NOMO-1 treated with DMSO at 0.1 percent for 48 hours (cell line): ENCODE results near the gene NELL1.

ENCODE experiments used
- DNase-seq: peaks from one replicate; lab custom pipeline; 2025; ENCODE audit not compliant: unreplicated experiment; lab: John Stamatoyannopoulos, UW

NELL1 gene

DNA sequence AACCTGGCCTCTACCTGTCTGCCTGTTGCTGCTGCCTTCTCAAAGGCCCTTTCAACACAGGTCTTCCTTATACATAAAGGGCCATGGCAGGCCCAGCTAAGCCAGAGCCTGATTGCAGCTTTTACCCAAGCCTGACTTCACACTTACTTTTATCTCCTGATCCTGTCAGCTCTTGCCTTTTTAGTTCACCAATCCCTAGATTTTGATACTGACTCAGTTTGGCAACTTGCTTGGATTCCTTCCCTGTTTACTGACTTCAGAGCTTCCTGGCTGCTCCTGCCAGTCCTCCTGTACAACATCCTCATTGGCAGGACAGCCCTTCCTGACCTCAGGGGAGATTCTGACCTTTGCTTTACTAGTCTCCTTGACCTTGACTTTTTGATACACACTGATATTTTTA is 195.2 kb downstream of the NELL1 start:
- DNase-seq, result no peak

DNA sequence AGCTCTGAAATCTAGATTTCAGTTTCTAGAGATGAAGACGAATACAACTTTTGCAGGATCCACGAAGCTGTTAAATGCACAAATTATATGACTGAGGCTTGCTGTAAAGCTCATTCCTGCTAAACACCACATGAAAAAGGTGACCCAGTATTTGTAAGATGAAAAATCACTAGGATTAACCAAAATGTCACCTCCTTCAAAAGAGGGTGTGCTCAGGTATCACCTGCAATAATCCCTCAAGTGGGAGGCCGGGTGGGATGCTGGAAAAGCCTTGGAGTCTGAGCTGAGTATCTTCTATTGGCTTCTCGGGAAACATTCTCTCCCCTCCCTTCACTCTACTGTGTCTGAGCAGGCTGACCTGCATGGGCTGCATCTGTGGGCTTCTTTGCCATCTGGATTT is 195.8 kb downstream of the NELL1 start:
- DNase-seq, result no peak

DNA sequence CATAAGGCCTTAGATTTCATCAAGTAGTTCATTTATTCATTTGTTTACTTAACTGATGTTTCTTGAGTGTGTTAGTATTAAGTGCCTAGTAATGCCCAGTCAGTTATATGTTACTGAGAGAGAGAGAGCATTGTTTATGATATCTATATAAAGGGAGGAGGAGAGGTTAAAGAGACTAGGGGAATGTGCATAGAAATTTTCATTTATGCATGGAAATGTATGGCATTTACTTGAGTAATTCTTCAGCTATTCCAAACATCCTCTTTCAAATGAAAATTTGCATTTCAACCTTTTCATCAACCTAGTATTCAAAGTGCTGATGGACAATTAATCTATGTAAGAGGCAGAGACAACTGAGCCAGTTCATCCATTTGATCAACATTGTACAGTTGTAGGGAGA is 199.7 kb downstream of the NELL1 start:
- no peak for DNase-seq

DNA sequence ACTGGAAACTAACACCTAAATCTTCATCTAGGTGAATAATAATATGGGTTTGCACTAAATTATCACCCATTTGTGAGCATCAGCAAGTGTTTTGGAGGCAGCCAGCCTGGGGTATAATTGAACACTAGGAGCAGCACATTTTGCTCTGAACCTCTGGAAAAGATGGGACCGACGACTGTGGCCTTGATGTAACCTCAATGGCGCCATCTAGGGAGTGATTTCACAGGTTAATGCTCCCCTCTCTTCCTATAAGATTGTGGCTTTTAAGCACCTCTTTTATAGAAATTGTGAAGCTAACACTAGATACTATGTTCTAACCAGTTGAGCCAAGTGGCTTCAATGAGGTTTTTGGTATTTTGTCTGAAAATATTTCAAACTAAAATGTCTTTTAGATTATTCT is 203.7 kb downstream of the NELL1 start:
- DNase-seq, result no peak

DNA sequence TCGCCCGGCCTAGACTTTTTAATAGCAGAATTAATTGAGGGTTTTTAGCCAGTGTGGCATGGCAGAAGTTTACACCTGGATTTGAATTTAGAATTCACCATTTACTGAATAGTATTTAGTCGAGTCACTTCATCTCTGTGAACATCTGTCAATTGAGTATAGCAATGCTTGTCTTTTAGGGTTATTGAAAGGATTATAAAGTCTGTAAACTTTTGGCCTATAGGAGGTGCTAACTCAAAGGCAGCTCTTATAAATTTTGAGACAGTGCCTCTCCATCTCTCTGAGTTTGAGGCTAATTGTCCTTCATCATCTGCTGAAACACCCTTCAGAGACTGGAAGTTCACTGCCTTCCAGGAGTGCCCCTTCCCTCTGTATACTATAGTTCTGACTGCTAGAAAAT is 205.0 kb downstream of the NELL1 start:
- no peak for DNase-seq

DNA sequence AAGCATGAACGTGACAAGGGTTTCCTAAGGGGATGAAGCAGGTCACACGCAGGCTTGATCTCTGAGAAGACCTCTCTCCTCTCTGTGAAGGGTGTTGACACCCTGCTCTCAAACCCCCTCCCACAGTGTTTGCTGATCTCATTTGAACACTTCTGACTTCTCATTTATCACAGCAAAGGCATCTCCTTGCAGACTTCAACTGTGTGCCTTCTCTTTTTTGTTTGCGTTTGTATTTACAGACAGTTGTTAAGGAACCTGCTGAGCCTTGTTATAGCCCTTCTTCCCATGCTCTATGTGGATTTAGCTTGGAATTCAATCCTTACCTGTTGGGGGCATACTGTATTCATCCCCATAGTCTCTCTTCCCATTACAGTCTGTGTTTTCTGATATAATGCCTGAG is 206.5 kb downstream of the NELL1 start:
- DNase-seq, result no peak

DNA sequence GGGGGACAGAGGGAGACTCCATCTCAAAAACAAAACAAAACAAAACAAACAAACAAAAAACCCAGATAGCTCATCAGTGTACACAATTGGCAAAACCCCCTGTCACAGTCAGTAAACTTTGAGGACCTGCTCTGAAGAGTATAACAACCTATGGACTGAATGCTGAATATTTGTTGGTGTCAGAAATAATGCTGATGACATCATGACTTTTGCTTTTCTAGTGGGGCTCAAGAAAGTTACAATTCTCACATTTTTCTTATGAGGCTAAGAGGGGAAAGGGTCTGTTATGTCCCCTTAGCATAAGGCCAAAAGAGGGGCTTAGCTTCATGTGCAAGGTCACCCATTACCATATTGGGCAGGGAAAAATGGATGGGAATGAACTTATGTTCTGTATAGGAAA is 207.4 kb downstream of the NELL1 start:
- no peak for DNase-seq

DNA sequence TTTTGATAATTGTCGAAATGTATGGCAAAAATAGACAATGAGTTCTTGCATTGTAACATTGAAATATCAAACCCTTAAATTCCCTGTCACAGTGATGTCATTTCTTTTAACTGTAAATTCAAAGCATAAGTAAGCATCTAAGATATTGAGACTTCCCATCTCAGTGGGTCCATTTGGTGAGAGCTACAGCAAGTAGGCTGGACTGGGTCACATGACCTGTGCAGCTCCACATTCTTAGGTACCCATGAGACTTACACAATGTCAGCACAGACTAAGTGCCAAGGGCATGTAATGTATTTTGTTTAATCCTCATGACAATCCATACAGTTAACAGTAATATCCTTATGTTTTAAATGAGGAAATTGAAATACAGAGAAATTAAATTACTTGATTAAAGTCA is 210.7 kb downstream of the NELL1 start:
- DNase-seq, result no peak

DNA sequence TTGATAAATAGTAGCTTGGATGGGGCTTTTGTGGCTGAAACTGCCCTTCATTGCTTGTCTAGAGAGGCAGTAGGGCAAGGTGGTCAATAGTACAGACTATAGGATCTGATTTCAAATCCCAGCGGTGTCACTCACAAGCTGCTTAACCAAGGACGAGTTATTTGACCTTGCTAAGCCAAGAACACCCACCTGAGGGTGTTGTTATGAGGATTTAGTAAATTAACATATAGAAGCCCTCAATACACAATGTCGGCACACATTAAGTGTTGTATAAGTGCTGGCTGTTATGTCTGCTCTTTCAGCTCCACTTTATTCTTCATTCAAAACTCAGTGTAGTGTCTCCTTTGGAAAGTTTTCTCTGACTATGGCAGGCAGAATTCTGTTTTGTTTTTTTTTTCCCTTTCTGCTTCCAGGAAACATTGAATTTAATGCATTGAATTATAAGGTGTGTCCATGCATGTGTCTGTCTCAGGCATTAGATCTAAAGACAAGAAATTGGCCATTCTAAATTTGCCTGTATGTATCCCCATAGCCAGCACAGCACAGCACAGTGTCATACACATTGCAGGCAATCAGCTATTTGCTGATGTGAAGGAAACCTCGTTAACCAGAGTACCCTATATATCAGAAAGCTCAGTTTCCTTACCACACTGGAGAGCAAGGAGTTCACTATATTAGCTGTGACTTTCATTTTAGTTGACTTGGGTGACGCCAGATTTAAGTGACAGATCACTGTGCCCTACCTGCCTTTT is 212.1 kb downstream of the NELL1 start:
- no peak for DNase-seq

DNA sequence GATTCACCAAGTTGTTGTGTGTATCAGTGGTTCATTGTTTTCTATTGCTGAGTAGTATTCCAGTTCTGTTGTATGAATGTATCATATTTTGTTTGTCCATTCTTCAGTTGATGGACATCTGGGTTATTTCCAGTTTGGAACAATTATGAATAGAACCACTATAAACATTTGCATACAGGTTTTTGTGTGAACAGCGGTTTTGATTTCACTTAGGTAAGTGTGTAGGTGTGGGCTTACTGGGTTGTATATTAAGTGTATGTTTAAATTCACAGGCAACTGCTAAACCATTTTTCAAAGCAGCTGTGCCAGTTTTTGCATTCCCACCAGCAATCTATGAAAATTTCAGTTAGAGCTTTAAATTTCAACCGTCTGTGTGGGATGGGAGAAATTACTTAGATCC is 217.8 kb downstream of the NELL1 start:
- no peak for DNase-seq

DNA sequence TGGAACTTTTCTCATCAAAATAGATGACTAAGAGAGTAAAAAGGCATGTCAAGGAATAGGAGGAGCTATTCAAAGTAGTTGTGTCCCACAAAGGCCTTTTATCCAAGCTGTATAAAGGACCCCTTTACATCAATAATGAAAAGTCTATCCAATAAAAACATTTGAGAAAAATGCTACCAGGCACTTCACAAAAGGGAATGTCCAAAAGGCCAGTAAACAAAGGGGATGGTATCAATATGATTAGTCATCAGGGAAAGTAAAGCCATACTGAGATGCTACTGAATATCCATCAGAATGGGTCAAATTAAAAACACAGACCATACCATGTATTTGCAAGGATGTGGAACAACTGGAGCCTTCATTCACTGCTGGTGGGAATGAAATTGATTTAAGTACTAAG is 224.9 kb downstream of the NELL1 start:
- DNase-seq, result no peak

DNA sequence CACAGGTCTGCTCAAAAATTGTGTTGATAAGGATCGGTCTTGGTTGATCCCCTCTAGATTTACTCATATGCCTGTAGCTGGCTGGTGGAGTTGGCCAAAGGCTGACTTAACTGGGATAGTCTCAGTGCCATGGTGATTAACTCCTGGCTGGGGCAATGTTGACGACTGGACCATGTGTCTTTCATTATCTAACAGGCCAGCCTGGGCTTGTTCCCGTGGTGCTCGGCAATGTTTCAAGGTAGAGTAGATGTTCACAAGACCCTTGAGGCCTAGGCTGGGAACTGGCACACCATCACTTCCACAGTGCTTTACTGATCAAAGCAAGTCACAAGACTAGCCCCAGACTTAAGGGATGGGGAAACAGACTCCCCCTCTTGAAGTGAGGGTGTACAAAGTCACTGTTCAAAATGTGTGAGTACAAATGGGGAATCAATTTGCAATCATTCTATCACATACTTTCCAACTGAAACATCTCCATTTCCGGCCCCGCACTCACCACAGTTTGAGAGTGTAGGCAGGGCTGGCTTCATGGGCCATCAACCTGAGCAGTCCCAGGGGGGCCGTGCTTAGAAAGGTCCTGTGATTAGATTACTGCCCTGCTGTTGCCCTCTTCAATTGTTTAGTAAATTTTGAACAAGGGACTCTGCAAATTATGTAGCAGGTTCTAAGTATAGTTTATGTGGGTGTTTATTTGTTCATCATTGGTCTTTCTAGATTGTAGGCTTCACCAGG is 240.8 kb downstream of the NELL1 start:
- no peak for DNase-seq

DNA sequence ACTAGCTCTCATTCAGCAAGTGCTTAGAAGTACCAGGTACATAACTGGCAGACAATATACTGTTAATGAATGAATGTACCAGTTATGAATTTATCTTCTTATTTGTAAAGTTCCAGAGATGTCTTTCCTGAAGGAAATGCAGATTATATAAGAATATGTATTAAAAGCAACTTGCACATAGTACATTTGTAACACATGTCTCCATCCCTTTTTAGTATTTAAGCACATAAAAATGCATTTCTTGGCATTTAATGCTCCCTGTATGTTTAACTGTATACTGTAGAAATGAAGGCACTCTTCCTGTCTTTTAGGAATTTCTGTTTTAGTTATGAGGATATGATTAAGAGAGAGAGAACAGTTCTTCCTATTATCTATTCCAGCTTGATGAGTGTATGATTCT is 241.3 kb downstream of the NELL1 start:
- no peak for DNase-seq

DNA sequence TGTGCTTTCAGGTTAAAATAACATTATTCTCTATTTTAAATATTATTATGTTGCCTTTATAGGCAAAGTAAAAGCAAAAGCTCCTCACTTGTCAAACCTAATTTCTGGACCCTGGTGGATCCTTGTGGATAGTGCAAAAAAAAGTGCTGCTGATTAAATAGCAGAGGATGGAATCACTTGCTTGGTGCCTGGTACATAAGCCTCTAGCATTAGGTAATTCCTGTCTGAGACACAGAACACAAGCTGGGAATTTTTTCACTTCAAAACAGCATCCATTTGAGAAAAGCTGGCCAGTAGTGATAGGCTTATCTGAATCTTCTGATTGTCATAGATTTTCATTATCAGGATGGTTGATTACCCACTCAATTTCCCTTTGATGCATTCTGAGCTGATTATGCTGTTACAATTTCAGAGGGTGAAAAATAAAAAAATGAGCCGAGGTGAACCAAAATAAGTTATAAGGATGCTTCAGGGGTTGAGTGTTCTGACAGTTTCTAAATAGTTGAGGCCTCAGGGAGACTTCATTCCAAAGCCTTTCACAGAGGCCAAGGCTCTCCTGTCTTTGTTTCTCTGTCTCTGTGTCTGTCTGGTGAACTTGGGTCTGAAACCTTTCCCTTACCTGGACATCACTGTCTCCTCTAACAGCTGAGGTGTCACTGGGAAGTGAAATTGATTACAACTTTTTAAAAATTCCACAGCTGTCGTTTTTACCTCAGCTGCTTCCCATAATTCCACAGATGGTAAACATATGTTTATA is 242.9 kb downstream of the NELL1 start:
- DNase-seq, result no peak

DNA sequence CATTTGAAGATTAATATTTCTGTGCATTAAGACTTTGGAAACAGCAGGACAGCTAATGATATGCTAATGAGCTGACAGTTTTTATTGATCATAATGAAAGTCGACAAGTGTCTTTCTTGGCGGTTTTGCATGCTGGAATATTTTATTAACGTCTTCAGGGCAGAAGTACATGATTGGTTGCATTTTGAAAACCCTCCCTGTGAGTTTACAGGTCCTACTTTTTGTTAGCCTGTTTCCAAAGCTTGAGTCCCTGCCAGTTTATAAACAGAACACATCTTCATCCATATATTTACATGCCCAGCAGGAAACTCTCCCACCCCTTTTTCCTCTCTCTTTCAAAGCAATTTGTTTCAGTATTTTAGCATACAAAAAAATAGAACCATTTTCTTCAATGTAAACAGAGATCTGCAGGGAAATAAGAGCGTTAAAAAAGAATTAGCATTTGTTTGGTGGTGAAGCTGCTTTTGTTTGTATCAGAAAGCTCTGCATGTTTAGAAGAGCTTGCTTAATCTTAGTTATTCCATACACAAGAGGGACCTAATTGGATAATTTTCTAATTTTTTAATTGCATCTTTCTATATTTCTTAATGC is 243.6 kb downstream of the NELL1 start:
- no peak for DNase-seq

DNA sequence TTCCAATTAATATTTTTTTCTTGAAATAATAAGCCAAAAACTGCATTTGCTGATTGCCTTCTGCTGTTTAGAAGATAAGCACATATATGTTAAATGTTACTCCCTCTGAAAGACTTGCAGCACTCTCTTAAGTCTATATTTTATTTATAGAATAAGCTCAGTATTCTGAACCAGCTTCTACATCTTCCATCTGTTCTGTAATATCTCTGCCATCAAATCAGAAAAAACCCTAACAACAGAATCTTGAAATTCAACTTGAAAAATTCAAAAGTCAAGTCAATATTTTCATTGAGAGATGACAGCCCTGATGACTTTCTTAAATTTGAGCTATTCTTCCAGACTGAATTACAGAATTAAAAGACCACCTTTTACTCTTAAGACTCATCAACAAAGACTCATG is 247.9 kb downstream of the NELL1 start:
- DNase-seq, result no peak

DNA sequence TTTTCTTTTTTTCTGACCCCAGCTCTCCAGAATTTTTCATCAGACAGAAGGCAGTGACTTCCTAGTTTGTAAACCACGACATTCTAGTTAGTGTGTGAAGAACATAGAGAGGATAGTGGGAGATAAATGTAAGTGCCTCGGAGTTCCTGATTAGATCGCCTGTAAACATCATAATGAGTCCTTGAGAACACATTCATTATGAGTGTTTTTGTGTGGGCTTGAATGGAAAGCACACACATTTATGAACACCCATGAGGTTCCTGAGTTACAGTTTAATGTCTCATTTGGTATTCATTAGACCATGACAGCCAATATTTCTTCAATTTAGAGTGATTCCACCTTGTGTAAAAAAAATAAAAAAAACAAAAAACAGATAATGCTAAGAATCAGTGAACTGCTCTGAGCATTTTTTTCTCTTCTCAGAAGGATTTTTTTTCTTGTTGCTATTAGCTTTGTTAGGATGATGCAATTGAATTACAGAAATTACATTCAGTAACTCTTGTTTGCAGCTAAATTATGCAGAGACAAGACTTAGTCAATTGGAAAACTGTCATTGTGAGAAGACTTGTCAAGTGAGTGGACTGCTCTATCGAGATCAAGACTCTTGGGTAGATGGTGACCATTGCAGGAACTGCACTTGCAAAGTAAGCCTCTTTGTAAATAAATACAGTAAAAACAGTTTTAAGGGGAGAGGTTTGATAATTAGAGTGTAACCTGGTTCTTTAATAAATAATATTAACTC is 257.6 kb downstream of the NELL1 start:
- DNase-seq, result no peak

DNA sequence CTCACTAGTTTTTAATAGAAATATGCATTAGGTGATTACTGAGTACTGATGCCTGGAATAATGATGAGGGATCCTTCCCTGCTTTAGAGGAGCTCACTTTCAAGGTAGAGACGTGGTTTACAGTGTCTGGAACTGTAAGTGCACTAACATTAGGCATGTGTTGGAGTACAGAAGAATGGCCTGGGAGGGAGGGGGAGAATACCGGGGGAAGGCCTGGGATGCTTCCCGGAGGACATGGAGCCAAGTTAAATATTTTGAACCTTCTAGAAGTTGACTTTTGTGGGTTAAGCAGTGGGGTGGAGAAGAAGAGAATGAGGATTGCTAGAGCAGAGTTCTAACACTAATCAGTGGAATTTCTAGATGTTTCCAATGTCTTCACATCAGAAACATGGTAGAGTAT is 261.6 kb downstream of the NELL1 start:
- no peak for DNase-seq

DNA sequence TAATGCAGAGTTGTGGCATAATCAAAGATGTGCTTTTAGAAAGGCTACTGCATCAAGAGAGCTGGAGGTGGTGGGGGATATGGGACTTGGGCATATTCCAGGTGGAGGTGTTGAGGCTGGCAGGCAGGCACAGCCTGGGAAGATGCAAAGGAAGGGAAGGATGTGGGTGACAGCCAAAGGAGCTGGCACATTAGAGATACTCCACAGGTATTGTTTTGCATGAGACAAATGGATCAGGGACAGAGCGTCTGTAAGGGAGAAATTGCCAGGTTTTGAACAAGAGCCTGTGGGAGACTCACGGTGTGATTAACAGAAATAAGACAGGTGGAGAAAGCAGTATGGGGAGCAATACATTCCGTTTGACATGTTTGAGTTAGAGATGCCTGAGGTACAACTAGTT is 263.7 kb downstream of the NELL1 start:
- DNase-seq, result no peak

DNA sequence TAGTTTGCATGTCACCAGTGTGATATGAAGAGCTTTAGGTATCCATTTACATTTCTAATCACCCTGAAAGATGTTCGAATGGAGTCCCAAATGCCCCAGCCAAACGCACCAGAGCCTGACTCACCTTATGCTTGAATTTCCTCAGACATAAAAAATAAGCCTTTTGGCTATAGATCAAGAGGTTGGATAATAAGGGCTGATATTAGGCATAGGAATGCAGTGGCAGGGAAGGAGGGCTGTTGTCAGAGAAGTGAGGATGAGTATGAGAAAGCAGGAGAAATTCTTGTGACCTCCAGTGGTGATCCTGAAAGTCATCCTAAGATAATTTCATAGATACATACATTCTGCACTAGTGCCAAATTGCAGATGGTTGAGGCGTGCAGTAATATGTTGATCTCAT is 264.6 kb downstream of the NELL1 start:
- DNase-seq, result no peak

DNA sequence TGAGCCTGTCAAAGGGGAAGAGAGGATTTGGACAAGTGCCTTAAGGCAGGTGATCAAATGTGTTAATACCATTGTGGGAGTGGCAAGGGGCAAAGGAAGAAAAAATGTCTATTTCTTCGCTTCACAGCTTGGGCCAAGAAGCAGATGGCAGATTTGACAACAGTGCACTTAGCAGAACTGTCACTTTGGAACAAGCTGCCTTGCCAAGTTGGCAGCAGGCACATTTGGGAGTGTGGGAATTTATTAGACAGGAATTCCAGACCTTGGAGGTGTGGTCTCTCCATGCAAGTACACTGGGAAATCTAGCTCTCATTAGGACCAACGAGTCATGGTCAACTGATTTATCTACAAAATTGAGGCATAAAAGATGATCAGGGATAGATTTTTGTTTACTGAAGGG is 265.1 kb downstream of the NELL1 start:
- DNase-seq, result no peak
